Activated T-cell treated with anti-CD3 and anti-CD28 coated beads for 1 hour (primary cell): ENCODE data around the gene ZSCAN2.
"Not testable (repeated sequence)": the region's sequence is repeated elsewhere in the genome, so short reads cannot be mapped to it uniquely, and the experiment has no call there.

Experiments
- DNase-seq: peaks from one replicate; pipeline ENCODE4 v3.0.0-alpha.2; 2020; ENCODE audit warnings: low read depth

Gene ZSCAN2

GRCh38 chr15:84600687-84601554 lies at the start of gene ZSCAN2:
Gene ZSCAN2 (plus strand): TSS chr15:84601009. CDS start chr15:84603928, 2,919 bp downstream.
- DNase-seq = peak; percentile 88

- not testable (repeated sequence) for DNase-seq
These were observed 49.2 kb upstream of the ZSCAN2 start for GRCh38 chr15:84551624-84552023.

GRCh38 chr15:84552896-84553295 lies 47.9 kb upstream of the ZSCAN2 start:
- DNase-seq = no peak

- DNase-seq = not testable (repeated sequence)
These were observed 44.1 kb upstream of the ZSCAN2 start for GRCh38 chr15:84556690-84557089.

GRCh38 chr15:84568021-84568420 lies 32.8 kb upstream of the ZSCAN2 start:
- DNase-seq = not testable (repeated sequence)

- peak; percentile 39 for DNase-seq
These were observed 30.6 kb upstream of the ZSCAN2 start for GRCh38 chr15:84570164-84570735.

- no peak for DNase-seq
These were observed 28.6 kb upstream of the ZSCAN2 start for GRCh38 chr15:84572231-84572630.

- DNase-seq = no peak
These were observed 25.3 kb upstream of the ZSCAN2 start for GRCh38 chr15:84575493-84575892.

GRCh38 chr15:84577891-84578290 lies 22.9 kb upstream of the ZSCAN2 start:
- DNase-seq = not testable (repeated sequence)

- DNase-seq = not testable (repeated sequence)
These were observed 21.5 kb upstream of the ZSCAN2 start for GRCh38 chr15:84579261-84579721.

- not testable (repeated sequence) for DNase-seq
These were observed 19.0 kb upstream of the ZSCAN2 start for GRCh38 chr15:84581676-84582428.

- DNase-seq = no peak
These were observed 18.1 kb upstream of the ZSCAN2 start for GRCh38 chr15:84582583-84583157.

- not testable (repeated sequence) for DNase-seq
These were observed 16.9 kb upstream of the ZSCAN2 start for GRCh38 chr15:84583921-84584320.

GRCh38 chr15:84586696-84587095 lies 14.1 kb upstream of the ZSCAN2 start:
- DNase-seq = no peak

- DNase-seq = peak; percentile 76
These were observed 12.5 kb upstream of the ZSCAN2 start for GRCh38 chr15:84588053-84588874.

GRCh38 chr15:84590406-84590805 lies 10.4 kb upstream of the ZSCAN2 start:
- no peak for DNase-seq

GRCh38 chr15:84591815-84592214 lies 9.0 kb upstream of the ZSCAN2 start:
- no peak for DNase-seq

- DNase-seq = no peak
These were observed 6.1 kb upstream of the ZSCAN2 start for GRCh38 chr15:84594617-84595290.

- DNase-seq = no peak
These were observed 5.1 kb upstream of the ZSCAN2 start for GRCh38 chr15:84595660-84596059.

GRCh38 chr15:84597296-84597695 lies 3.5 kb upstream of the ZSCAN2 start:
- no peak for DNase-seq

GRCh38 chr15:84598250-84598649 lies 2.6 kb upstream of the ZSCAN2 start:
- no peak for DNase-seq
